ENCODE measurements around the gene PDCD6IP.

PDCD6IP gene

DNA sequence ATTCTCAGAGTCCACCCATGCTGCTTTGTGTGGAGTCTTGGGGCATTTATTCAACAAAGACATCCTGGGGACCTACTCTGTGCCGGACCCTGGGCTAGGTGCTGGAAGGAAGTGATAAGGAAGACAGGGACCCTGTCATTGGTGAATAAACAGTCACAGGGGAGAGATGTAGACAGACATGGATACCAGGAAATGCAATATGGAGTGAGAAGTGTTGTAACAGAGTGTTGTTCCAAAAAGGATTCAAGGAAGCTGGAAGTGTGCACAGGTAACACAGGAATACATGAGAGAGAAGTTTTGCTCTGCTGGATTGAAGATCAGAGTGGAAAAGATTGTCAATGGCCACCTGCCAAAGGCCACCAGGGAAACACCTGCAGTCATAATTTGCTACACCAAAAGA, 89.0 kb downstream of the PDCD6IP start:
- no peaks in the 10 kb centered on the region for H3K9me2 ChIP-seq (replicated peaks; ENCODE audit: low read depth, low read length)
- H3K9me3 ChIP-seq (ENCODE audit: insufficient read depth, low read depth, low read length), result no peaks in the 10 kb centered on the region
- peaks cover 4% of the 10 kb centered on the region for H3K4me1 ChIP-seq (ENCODE audit: insufficient read depth, low read length, poor library complexity, severe bottlenecking)
- no peaks in the 10 kb centered on the region for H3K79me2 ChIP-seq (ENCODE audit: insufficient read depth, low read length)
- no peak overlapping the region for H3K9ac ChIP-seq (ENCODE audit: low read depth, low read length, poor library complexity, severe bottlenecking)
- H2AFZ ChIP-seq (ENCODE audit: low read length), result 0 out of 2 replicates have a peak overlapping the region, but pooled peaks have one; percentile 38
- no peaks in the 10 kb centered on the region for H3F3A ChIP-seq (ENCODE audit: low read depth)
- no peaks in the 10 kb centered on the region for H4K20me1 ChIP-seq (ENCODE audit: insufficient read depth, low read length, poor library complexity, severe bottlenecking)
- H3K27me3 ChIP-seq (ENCODE audit: insufficient read depth, low read length, poor library complexity, severe bottlenecking), result no peaks in the 10 kb centered on the region
- H3K36me3 ChIP-seq (ENCODE audit: insufficient read depth, low read length), result no peaks in the 10 kb centered on the region
- H3K4me2 ChIP-seq (ENCODE audit: low read depth, low read length, poor library complexity, severe bottlenecking), result no peak overlapping the region
- no peak overlapping the region for H3K4me3 ChIP-seq (ENCODE audit: low read length, poor library complexity, severe bottlenecking)
- TF ChIP-seq, protein P1, sequence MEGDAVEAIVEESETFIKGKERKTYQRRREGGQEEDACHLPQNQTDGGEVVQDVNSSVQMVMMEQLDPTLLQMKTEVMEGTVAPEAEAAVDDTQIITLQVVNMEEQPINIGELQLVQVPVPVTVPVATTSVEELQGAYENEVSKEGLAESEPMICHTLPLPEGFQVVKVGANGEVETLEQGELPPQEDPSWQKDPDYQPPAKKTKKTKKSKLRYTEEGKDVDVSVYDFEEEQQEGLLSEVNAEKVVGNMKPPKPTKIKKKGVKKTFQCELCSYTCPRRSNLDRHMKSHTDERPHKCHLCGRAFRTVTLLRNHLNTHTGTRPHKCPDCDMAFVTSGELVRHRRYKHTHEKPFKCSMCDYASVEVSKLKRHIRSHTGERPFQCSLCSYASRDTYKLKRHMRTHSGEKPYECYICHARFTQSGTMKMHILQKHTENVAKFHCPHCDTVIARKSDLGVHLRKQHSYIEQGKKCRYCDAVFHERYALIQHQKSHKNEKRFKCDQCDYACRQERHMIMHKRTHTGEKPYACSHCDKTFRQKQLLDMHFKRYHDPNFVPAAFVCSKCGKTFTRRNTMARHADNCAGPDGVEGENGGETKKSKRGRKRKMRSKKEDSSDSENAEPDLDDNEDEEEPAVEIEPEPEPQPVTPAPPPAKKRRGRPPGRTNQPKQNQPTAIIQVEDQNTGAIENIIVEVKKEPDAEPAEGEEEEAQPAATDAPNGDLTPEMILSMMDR (conservative IDR thresholded peaks at IDR 0.05; ENCODE audit: low read length), result no peak
- TF ChIP-seq EZH2phosphoT487 (IDR thresholded peaks at IDR 0.05; ENCODE audit: borderline replicate concordance), result no peak

DNA sequence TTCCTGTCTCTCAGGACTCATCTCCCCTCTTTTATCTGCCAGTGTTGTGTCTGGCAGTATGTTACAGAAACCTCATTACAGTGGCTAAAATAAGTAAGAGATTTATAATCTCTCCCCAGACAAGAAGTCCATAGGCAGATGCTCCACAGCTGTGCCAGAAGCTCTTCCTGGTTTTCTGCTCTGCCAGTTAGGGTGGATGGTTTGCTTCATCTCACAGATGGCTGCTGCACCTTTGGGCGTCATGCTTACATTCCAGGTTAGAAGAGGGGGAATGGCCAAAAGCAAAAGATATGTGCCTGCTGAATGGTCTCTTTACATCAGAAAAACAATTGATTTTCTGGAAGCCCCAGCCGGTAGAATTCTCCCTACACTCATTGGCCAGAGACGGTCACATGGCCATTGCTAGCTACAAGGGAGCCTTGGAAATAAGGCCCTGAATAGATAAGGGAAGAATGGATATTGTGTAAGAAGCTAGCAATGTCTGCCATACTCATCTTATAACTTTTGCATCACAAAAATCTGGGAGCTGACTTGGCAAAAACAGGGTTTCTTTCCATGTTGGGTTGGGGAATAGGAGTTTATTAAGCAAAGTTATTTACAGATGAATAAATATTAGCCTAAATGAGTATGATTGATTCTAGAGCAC, 91.1 kb downstream of the PDCD6IP start:
- no peak overlapping the region for H3K9ac ChIP-seq (ENCODE audit: low read depth, low read length, poor library complexity, severe bottlenecking)
- no peaks in the 10 kb centered on the region for H3K9me3 ChIP-seq (ENCODE audit: insufficient read depth, low read depth, low read length)
- no peak overlapping the region for H3K4me2 ChIP-seq (ENCODE audit: low read depth, low read length, poor library complexity, severe bottlenecking)
- H3K27me3 ChIP-seq (ENCODE audit: insufficient read depth, low read length, poor library complexity, severe bottlenecking), result no peaks in the 10 kb centered on the region
- no peak overlapping the region for H3K4me3 ChIP-seq (ENCODE audit: low read length, poor library complexity, severe bottlenecking)
- no peaks in the 10 kb centered on the region for H3K4me1 ChIP-seq (ENCODE audit: insufficient read depth, low read length, poor library complexity, severe bottlenecking)
- H3K9me2 ChIP-seq (replicated peaks; ENCODE audit: low read depth, low read length), result no peaks in the 10 kb centered on the region
- no peaks in the 10 kb centered on the region for H3K36me3 ChIP-seq (ENCODE audit: insufficient read depth, low read length)
- no peak for TF ChIP-seq EZH2phosphoT487 (IDR thresholded peaks at IDR 0.05; ENCODE audit: borderline replicate concordance)
- no peaks in the 10 kb centered on the region for H3F3A ChIP-seq (ENCODE audit: low read depth)
- no peaks in the 10 kb centered on the region for H4K20me1 ChIP-seq (ENCODE audit: insufficient read depth, low read length, poor library complexity, severe bottlenecking)
- no peaks in the 10 kb centered on the region for H3K79me2 ChIP-seq (ENCODE audit: insufficient read depth, low read length)
- peak overlapping the region; percentile 65 for H2AFZ ChIP-seq (ENCODE audit: low read length)

DNA sequence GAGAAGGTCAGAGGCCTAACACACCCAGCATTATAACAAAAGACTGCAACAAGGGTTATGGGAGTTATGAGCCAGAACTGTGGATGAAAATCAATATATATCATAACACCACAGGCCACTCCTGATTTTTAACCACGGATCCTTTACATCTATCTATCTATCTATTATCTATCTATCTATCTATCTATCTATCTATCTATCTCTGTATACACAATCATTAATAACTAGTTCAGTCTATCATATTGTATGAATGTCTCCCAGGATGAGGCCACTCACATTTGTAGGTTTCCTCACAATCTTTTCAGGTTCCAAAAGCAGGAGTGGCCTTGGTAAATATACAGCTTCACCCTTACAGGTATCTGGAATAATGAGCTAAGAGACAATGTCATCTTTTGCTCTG, 94.2 kb downstream of the PDCD6IP start:
- H2AFZ ChIP-seq (ENCODE audit: low read length), result no peak overlapping the region
- H3K4me1 ChIP-seq (ENCODE audit: insufficient read depth, low read length, poor library complexity, severe bottlenecking), result no peaks in the 10 kb centered on the region
- H3K27me3 ChIP-seq (ENCODE audit: insufficient read depth, low read length, poor library complexity, severe bottlenecking), result no peaks in the 10 kb centered on the region
- no peaks in the 10 kb centered on the region for H4K20me1 ChIP-seq (ENCODE audit: insufficient read depth, low read length, poor library complexity, severe bottlenecking)
- H3K9ac ChIP-seq (ENCODE audit: low read depth, low read length, poor library complexity, severe bottlenecking), result no peak overlapping the region
- H3K9me3 ChIP-seq (ENCODE audit: insufficient read depth, low read depth, low read length), result no peaks in the 10 kb centered on the region
- no peaks in the 10 kb centered on the region for H3F3A ChIP-seq (ENCODE audit: low read depth)
- no peak overlapping the region for H3K4me2 ChIP-seq (ENCODE audit: low read depth, low read length, poor library complexity, severe bottlenecking)
- no peak for TF ChIP-seq EZH2phosphoT487 (IDR thresholded peaks at IDR 0.05; ENCODE audit: borderline replicate concordance)
- TF ChIP-seq, protein P1 (conservative IDR thresholded peaks at IDR 0.05; ENCODE audit: low read length), result no peak
- H3K9me2 ChIP-seq (replicated peaks; ENCODE audit: low read depth, low read length), result no peaks in the 10 kb centered on the region
- no peaks in the 10 kb centered on the region for H3K79me2 ChIP-seq (ENCODE audit: insufficient read depth, low read length)
- H3K4me3 ChIP-seq (ENCODE audit: low read length, poor library complexity, severe bottlenecking), result no peak overlapping the region
- H3K36me3 ChIP-seq (ENCODE audit: insufficient read depth, low read length), result no peaks in the 10 kb centered on the region

DNA sequence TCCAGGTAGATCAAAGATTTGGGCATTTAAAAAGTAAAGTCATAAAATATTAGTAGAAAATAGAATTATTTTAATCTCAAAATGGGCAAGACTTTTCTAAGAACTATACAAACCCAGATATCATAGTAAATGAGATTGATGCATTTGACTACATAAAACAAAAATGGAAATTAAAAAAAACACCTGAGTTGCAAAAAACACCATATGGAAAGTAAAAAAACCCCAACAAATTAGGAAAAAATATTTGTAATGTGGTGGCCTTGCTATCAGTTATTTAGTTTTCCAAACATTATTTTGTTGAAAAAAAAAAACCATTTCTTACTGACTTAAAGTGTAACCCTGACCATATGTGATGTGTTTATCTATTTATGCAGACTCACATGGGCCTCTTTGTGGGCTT, 97.2 kb downstream of the PDCD6IP start:
- H3K4me3 ChIP-seq (ENCODE audit: low read length, poor library complexity, severe bottlenecking), result no peak overlapping the region
- no peaks in the 10 kb centered on the region for H3K79me2 ChIP-seq (ENCODE audit: insufficient read depth, low read length)
- no peak overlapping the region for H2AFZ ChIP-seq (ENCODE audit: low read length)
- no peaks in the 10 kb centered on the region for H3K4me1 ChIP-seq (ENCODE audit: insufficient read depth, low read length, poor library complexity, severe bottlenecking)
- no peaks in the 10 kb centered on the region for H3K36me3 ChIP-seq (ENCODE audit: insufficient read depth, low read length)
- no peak overlapping the region for H3K9ac ChIP-seq (ENCODE audit: low read depth, low read length, poor library complexity, severe bottlenecking)
- no peaks in the 10 kb centered on the region for H4K20me1 ChIP-seq (ENCODE audit: insufficient read depth, low read length, poor library complexity, severe bottlenecking)
- no peaks in the 10 kb centered on the region for H3K9me2 ChIP-seq (replicated peaks; ENCODE audit: low read depth, low read length)
- no peak for TF ChIP-seq EZH2phosphoT487 (IDR thresholded peaks at IDR 0.05; ENCODE audit: borderline replicate concordance)
- TF ChIP-seq, protein P1 (conservative IDR thresholded peaks at IDR 0.05; ENCODE audit: low read length), result no peak
- H3K4me2 ChIP-seq (ENCODE audit: low read depth, low read length, poor library complexity, severe bottlenecking), result no peak overlapping the region
- H3K9me3 ChIP-seq (ENCODE audit: insufficient read depth, low read depth, low read length), result no peaks in the 10 kb centered on the region
- H3K27me3 ChIP-seq (ENCODE audit: insufficient read depth, low read length, poor library complexity, severe bottlenecking), result no peaks in the 10 kb centered on the region
- no peaks in the 10 kb centered on the region for H3F3A ChIP-seq (ENCODE audit: low read depth)

Measured in Loucy (cell line).